K562 (cell line): ENCODE measurements around the gene ATP2A1. TPM values are rescaled to one million over a fixed set of nuclear protein-coding genes. Genes with fewer than 3 reads are reported as not detected.

ENCODE experiments used
- CBX1 ChIP-seq: sonication (generic); IDR thresholded peaks from 2 replicates; pipeline ENCODE4 v1.6.1; 2016; ENCODE audit warnings: antibody characterized with exemption, low read depth, mild to moderate bottlenecking
- CCNT2 ChIP-seq: IDR thresholded peaks from 2 replicates; pipeline ENCODE4 v1.6.1; 2011; ENCODE audit warnings: borderline replicate concordance, low read depth, mild to moderate bottlenecking, moderate library complexity, mixed read lengths, low read length; ENCODE audit not compliant: insufficient read length; ENCODE audit errors: extremely low read depth
- DEAF1 ChIP-seq: fragments of 450-650 bp; formaldehyde crosslinking; IDR thresholded peaks from 2 replicates; pipeline ENCODE4 v1.4.0; 2020; ENCODE audit warnings: mild to moderate bottlenecking, moderate library complexity
- KHSRP ChIP-seq: fragments of 450-650 bp; IDR thresholded peaks from 2 replicates; pipeline ENCODE4 v1.6.1; 2017
- MGA ChIP-seq: fragments of 450-650 bp; IDR thresholded peaks from 2 replicates; pipeline ENCODE4 v1.6.1; 2016; ENCODE audit warnings: mild to moderate bottlenecking, moderate library complexity
- PTBP1 ChIP-seq: fragments of 200-400 bp; formaldehyde crosslinking; IDR thresholded peaks from 2 replicates; pipeline ENCODE4 v1.6.1; 2017; ENCODE audit warnings: low read depth, low read length
- RUNX1 ChIP-seq: sonication (generic); IDR thresholded peaks from 2 replicates; pipeline ENCODE4 v1.6.1; 2016; ENCODE audit warnings: antibody characterized with exemption, low read depth
- TAF1 ChIP-seq: IDR thresholded peaks from 2 replicates; pipeline ENCODE4 v1.6.1; 2011; ENCODE audit warnings: mild to moderate bottlenecking, low read length, moderate library complexity; ENCODE audit not compliant: insufficient read depth, control insufficient read depth, severe bottlenecking; ENCODE audit errors: extremely low read depth
- ZMIZ1 ChIP-seq, 2 experiments: fragments of 150-350 bp in 1 of 2; IDR thresholded peaks; 2 replicates each; pipeline ENCODE4 v1.6.1; 2012 to 2016; ENCODE audit warnings: low read depth in 2 of 2, low read length in 2 of 2, mild to moderate bottlenecking in 1 of 2, moderate library complexity in 1 of 2
- ZNF146 ChIP-seq: IDR thresholded peaks from one replicate; pipeline ENCODE4 v1.6.1; 2018; ENCODE audit warnings: missing compliant biosample characterization; ENCODE audit not compliant: unreplicated experiment
- polyA plus RNA-seq, 8 experiments: library from polyadenylated mRNA; depleted of rRNA in 4 of 8; stranded (reverse) in 5 of 8; unstranded in 3 of 8; fragments of >200 nt; fragmentation: Nextera tagmentation in 2 of 8; fragmentation: Illumina TruSeq in 1 of 8; extraction: Ambion mirVana in 2 of 8; extraction: Trizol in 1 of 8; gene quantifications; 2 replicates each; pipeline versions ENCODE4 v1.2.1 to v1.2.3, GENCODE V29; 2011 to 2014; ENCODE audit warnings: inconsistent platforms in 1 of 8, missing spikeins in 1 of 8
- total RNA-seq, 7 experiments: library from RNA; depleted of rRNA in 6 of 7; stranded (reverse); fragments of >200 nt in 6 of 7; fragmentation: Illumina TruSeq in 2 of 7; extraction: Trizol in 2 of 7; gene quantifications; 2 replicates each; pipeline versions ENCODE4 v1.2.1 to v1.2.3, GENCODE V29; 2011 to 2021; ENCODE audit warnings: low replicate concordance in 1 of 7

Gene ATP2A1
- total and polyA plus RNA-seq, 9 of the 15 experiments (the other 6 are each of a cell fraction or from before 2014, with no cell fraction given): 0.25 to 2.6 (median 0.65) TPM

DNA sequence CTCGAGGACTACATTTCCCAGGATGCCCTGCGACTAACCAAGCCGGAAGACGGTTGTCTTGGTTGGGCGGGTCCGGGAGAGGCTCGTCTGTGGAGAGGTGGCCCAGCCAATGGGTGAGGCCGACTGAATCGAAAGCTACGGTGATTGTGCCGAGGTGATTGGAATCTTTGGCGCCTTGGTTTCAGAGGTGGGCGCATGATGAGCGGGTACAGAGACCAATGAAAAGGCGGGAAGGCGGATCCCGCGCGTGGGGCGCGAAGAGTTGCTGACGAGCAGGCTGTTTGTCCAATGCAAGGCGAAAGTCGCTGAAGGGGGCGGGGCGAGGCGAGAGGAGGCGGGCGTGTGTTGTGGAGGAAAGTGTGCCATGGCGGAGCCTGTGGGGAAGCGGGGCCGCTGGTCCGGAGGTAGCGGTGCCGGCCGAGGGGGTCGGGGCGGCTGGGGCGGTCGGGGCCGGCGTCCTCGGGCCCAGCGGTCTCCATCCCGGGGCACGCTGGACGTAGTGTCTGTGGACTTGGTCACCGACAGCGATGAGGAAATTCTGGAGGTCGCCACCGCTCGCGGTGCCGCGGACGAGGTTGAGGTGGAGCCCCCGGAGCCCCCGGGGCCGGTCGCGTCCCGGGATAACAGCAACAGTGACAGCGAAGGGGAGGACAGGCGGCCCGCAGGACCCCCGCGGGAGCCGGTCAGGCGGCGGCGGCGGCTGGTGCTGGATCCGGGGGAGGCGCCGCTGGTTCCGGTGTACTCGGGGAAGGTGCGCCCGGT lies 72.5 kb downstream of the ATP2A1 start, which contains the start of gene NFATC2IP (continued):
- TF ChIP-seq MGA (no peak), PTBP1 (no peak), ZNF146 (CRISPR knock-in tag) (no peak), CBX1 (no peak), KHSRP (no peak), TAF1 (peak; percentile 95), DEAF1 (CRISPR knock-in tag) (no peak), ZMIZ1 (IDR thresholded peaks at IDR 0.05; ENCODE audit: low read depth in 2 of 2, low read length in 2 of 2) (peak in 1 of 2 experiments; percentile 35; a peak in 1 of 4 replicates), CCNT2 (peak; percentile 45), RUNX1 (no peak)
